ENCODE data around the gene TNN. TPM values are rescaled to one million over a fixed set of nuclear protein-coding genes. Genes with fewer than 3 reads are reported as not detected.

The TNN gene
- total RNA-seq, 1 donor from 2014 or later, result 0.25 TPM

GRCh38 chr1:175133673-175134435 lies 66.2 kb downstream of the TNN start:
- TF ChIP-seq CTCF (IDR thresholded peaks at IDR 0.05), result no peak
- Mint-ChIP-seq H3K9me3 (ENCODE audit: low read depth) (peaks cover 2% of the 10 kb centered on the region), H3K27ac (ENCODE audit: unreplicated experiment) (peak overlapping the region; percentile 85), H3K36me3 (ENCODE audit: low read depth) (no peaks in the 10 kb centered on the region), H3K4me1 (ENCODE audit: low read depth) (peaks cover 42% of the 10 kb centered on the region), H3K4me3 (ENCODE audit: unreplicated experiment) (no peak overlapping the region), H3K27me3 (ENCODE audit: low read depth) (peaks cover 10% of the 10 kb centered on the region)
- no peak for DNase-seq (ENCODE audit: low spot score)

DNA sequence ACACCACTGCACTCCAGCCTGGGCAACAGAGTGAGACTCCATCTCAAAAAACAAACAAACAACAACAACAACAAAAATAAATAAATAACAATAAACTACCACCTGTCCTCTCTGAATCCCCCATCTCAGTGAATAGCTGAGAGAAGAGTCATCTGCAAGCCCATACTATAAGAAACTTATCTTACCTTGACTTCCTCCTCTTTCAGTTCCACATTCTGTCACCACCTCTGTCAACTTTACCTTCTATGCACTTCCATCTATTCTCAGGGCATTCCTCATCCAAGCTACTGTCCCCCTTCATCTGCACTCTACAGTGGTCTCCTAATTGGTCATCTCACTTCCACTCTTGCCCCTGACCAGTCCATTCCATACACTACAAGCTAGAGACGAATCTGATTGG lies 66.9 kb downstream of the TNN start:
- H3K9me3 Mint-ChIP-seq (ENCODE audit: low read depth), result peaks cover 2% of the 10 kb centered on the region

GRCh38 chr1:175136246-175136645 lies 68.6 kb downstream of the TNN start:
- H3K9me3 Mint-ChIP-seq (ENCODE audit: low read depth), result peaks cover 2% of the 10 kb centered on the region
- peaks cover 33% of the 10 kb centered on the region for H3K4me1 Mint-ChIP-seq (ENCODE audit: low read depth)
- no peak overlapping the region for H3K4me3 Mint-ChIP-seq (ENCODE audit: unreplicated experiment)
- no peak overlapping the region for H3K27ac Mint-ChIP-seq (ENCODE audit: unreplicated experiment)
- H3K36me3 Mint-ChIP-seq (ENCODE audit: low read depth), result no peaks in the 10 kb centered on the region
- H3K27me3 Mint-ChIP-seq (ENCODE audit: low read depth), result peaks cover 10% of the 10 kb centered on the region
- no peak for TF ChIP-seq CTCF (IDR thresholded peaks at IDR 0.05)
- no peak for DNase-seq (ENCODE audit: low spot score)

More for the DNA sequence above, 66.9 kb downstream of the TNN start:
- no peak for DNase-seq (ENCODE audit: low spot score)
- Mint-ChIP-seq H3K4me3 (ENCODE audit: unreplicated experiment) (no peak overlapping the region), H3K27ac (ENCODE audit: unreplicated experiment) (peak overlapping the region; percentile 23), H3K27me3 (ENCODE audit: low read depth) (peaks cover 10% of the 10 kb centered on the region), H3K4me1 (ENCODE audit: low read depth) (peaks cover 42% of the 10 kb centered on the region), H3K36me3 (ENCODE audit: low read depth) (no peaks in the 10 kb centered on the region)
- TF ChIP-seq CTCF (IDR thresholded peaks at IDR 0.05), result no peak

GRCh38 chr1:175137369-175137768 lies 69.7 kb downstream of the TNN start:
- no peak for TF ChIP-seq CTCF (IDR thresholded peaks at IDR 0.05)
- Mint-ChIP-seq H3K9me3 (ENCODE audit: low read depth) (peaks cover 2% of the 10 kb centered on the region), H3K4me1 (ENCODE audit: low read depth) (peaks cover 23% of the 10 kb centered on the region), H3K4me3 (ENCODE audit: unreplicated experiment) (no peak overlapping the region), H3K27ac (ENCODE audit: unreplicated experiment) (no peak overlapping the region), H3K36me3 (ENCODE audit: low read depth) (no peaks in the 10 kb centered on the region), H3K27me3 (ENCODE audit: low read depth) (peaks cover 10% of the 10 kb centered on the region)
- no peak for DNase-seq (ENCODE audit: low spot score)

DNA sequence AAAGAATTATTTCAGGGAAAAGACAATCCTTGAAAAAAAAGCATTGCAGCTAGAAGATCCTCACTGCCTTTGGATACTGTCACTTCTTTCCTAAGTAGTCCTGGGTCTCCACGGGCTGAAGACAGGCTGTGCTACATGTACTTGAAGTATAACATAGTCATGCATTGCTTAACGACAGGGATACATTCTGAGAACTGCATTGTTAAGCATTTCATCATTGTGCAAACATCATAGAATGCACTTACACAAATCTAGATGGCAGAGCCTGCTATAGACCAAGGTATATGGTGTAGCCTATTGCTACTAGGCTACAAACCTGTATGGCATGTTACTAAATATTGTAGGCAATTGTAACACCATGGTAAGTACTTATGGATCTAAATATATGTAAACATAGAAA lies 70.9 kb downstream of the TNN start:
- H3K4me3 Mint-ChIP-seq (ENCODE audit: unreplicated experiment), result no peak overlapping the region
- no peaks in the 10 kb centered on the region for H3K36me3 Mint-ChIP-seq (ENCODE audit: low read depth)
- H3K4me1 Mint-ChIP-seq (ENCODE audit: low read depth), result peaks cover 11% of the 10 kb centered on the region
- peaks cover 2% of the 10 kb centered on the region for H3K9me3 Mint-ChIP-seq (ENCODE audit: low read depth)
- H3K27ac Mint-ChIP-seq (ENCODE audit: unreplicated experiment), result no peak overlapping the region
- H3K27me3 Mint-ChIP-seq (ENCODE audit: low read depth), result peaks cover 12% of the 10 kb centered on the region
- no peak for DNase-seq (ENCODE audit: low spot score)
- no peak for TF ChIP-seq CTCF (IDR thresholded peaks at IDR 0.05)
